Activated T-cell treated with anti-CD3 and anti-CD28 coated beads, Interleukin-2, amount 50 U/mL, for 48 hours (primary cell): ENCODE measurements around the gene SUSD3.

Source experiments
- DNase-seq, 2 experiments: peaks; one replicate each; pipeline ENCODE4 v3.0.0-alpha.2; 2020

The SUSD3 gene

DNA sequence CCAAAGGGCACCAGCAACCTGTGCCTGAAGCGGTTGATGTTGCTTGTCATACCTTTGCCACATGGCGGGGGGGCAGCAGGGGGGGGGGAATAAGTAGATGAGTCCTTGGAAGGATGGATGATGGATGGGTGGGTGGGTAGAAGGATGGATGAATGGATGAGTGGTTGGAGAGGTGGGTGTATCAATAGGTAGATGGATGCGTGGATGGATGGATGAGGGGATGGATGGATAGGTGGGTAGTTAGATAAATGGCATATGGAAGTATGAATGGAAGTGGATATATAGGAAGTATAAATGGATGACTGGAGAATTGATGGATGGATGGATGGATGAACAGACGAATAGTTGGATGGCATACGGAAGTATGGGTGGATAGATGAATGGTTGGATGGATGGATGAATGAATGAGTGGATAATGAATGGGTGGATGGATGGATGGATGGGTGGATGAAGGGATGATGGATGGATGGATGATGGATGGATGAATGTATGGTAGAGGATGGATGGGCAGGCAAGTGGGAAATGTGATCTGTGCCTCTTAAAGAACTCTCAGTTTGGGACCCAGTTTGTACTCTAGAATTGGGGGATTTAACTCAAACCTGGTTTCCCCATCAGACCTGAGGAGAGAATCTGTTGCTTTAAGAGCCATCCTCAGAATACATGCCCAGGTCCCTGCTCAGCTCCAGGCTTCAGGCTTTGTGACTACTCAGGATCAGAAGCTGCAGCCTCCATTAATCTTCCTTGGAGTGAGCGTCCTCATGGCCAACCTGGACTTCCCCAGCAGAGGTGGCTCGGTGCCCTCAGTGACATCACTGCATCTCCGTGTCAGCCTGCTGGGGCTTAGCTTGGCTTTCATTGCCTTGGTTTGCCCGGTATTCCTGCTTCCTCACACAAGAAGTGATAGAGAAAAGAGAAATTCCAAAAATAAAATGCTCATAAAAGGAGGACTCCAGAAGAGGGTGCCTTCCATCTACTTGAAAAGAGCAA lies 27.6 kb upstream of the SUSD3 start:
- no peak for DNase-seq

DNA sequence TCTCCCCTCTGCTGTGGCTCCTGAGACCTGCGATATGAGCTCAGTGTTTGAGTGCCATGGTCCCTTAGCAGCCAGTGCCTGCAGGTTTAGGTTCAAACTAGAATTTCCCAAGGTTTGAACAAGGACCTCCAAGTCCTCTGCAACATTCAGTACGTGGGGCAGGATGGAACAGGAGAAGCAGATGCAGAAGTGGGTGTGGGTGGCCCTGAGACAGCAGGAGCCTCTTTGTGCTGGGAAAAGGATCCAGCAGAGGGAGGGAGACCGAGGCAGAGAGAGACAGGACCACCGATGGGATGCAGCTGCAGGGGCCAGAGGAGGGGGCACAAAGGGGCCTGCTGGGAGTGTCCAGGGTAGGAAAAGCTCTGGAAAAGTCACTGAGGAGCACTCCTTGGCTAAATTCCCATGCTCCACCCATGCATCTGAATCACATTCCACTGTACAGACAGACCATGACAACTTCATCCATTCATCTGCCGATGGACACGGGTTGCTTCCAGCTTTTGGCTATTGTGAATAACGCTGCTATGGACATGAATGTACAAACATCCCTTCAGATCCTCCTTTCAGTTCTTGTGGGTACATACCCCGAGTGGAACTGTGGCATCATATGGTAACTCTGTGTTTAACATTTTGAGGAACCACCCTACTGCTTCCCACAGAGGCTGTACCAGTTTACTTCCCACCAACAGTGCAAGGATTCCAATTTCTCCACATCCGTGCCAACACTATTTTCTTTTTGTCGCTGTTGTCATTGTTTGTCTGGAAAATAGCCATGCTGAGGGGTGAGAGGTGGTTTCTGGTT lies 26.7 kb upstream of the SUSD3 start:
- no peak for DNase-seq

DNA sequence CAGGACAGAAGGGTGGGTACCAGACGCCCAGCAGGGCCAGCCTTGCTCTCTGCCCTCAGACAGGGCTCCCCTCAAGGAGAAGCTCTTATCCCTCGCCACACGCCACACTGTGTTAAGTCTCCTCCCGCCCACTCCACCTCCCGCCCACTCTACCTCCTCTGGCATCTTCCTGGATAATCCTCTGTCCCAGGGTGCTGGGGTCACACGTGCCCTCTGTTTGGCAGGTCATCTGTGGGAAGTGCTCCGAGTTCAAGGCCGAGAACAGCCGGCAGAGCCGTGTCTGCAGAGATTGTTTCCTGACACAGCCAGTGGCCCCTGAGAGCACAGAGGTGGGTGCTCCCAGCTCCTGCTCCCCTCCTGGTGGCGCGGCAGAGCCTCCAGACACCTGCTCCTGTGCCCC lies 26.0 kb upstream of the SUSD3 start:
- DNase-seq = no peak

DNA sequence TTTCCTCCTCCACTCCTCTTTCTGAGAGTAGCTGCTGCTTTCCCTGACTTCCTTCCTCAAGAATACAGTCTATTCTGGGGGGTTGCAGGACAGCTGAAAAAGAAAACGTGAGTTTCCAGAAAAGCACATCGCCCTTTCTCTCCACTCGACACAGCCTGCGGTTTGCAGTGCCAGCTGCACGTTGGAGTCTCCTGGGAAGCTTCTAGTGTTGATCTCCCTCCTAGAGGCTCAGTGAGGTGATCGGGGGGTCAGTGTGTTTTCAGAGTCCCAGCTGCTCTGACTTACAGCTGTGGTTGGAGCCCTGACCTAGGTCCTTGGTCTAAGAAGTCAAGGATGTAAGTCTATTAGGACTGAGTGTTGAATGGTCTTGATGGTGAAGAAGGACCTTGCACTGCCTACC lies 25.0 kb upstream of the SUSD3 start:
- DNase-seq = no peak

DNA sequence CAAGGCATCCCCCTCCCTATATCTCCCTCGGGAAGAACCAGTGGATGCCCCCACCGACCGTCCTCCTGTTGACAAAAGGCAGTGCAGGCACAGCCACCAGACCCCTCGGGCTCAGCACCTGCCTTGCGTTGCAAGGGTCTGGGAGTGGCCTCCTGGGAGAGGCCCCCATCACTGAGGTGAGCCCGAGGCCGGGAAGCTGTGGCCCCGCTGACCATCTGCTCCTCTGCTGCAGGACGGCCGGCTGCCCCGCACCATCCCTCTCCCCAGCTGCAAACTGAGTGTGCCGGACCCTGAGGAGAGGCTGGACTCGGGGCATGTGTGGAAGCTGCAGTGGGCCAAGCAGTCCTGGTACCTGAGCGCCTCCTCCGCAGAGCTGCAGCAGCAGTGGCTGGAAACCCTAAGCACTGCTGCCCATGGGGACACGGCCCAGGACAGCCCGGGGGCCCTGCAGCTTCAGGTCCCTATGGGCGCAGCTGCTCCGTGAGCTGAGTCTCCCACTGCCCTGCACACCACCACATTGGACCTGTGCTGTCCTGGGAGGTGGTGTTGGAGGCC lies 23.3 kb upstream of the SUSD3 start:
- DNase-seq = no peak

DNA sequence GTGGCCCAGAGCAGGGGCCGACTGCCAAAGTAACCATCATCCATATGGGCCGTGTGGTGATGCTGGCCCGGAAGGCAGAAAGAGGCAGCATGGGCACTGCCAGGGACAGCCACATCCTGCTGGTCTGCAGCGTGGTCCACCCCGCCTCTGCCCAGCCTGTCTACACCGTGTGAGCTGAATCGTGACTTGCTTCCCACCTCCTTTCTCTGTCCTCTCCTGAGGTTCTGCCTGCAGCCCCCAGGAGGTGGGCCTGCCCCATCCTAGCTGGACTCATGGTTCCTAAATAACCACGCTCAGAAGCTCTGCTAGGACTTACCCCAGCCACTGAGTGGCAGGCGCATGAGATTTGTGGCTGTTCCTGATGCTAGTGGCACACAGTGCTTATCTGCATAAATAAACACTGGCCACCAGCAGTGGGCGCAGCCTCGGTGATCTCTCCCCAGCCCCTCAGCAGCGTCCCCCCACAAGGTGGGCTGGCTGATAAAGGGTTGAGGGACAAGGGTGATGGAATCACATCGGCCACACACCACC lies 22.6 kb upstream of the SUSD3 start:
- DNase-seq = no peak

DNA sequence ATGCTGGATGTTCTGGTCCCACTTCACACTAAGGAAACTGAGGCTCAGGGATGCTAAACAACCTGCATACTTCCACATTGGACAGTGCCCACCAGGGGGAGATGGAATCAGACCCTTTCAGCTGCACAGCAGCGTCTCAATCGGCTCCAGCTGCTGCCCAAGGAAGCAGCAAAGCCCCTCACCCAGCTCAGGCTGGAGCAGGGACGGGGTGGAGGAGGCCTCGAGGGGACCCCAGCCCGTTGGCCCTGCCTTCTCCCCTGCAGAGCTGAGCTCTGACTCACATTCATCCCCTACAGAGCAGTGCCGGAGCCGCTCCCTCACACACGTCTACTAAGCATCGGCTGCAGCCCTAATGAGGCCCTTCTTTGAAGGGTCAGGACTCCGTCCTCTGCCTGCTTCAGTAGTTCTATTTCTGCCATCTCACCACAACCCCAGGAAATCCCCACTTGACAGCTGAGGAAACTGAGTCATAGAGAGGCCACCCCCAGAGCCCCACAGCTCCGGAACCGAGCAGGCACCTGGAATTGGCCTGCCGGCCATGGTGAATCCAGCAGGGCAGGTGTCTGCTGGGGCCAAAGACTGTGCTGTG lies 21.5 kb upstream of the SUSD3 start:
- DNase-seq = no peak

DNA sequence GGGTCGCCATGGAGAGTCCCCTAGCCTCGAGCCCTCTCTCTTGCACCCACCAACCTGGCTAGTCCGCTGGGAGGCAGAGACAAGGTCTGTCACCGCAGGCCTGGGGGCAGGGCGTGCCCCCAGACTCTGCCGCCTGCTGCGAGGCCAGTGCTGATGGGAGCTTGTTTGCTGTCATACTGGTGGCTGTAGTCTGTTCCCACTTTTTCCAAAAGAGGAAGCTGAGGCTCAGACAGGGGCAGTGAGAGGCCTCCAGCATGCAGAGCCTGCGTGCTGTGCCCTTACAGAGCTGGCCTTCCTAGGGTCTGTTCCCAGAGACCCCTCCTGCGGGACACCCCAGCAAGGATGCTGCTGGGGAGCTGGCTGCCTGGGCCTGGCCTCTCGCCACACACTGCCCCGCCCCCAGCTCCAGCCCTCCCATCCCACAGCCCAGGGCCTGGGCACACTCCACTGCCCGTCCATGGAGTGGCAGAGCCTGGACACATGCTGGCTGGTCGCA lies 21.0 kb upstream of the SUSD3 start:
- no peak for DNase-seq

DNA sequence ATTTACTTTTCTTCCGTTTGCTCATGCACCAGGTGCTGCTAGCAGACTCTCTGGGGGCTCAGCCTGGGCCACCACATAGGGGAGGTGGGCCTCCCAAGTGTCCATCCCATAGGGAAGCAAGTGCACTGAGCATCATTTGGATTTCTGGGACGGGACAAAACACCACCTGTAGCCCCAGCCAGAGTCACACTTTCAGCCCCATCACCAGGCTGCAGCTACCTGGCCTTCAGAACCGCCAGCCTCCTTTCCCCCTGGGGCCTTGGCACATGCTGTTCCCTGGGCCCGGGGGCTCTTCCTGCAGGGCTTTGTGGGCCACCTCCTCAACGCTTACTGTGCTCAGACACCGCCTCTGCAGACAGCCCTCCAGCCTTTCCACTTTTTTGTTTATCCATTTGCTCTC lies 19.6 kb upstream of the SUSD3 start:
- no peak for DNase-seq

DNA sequence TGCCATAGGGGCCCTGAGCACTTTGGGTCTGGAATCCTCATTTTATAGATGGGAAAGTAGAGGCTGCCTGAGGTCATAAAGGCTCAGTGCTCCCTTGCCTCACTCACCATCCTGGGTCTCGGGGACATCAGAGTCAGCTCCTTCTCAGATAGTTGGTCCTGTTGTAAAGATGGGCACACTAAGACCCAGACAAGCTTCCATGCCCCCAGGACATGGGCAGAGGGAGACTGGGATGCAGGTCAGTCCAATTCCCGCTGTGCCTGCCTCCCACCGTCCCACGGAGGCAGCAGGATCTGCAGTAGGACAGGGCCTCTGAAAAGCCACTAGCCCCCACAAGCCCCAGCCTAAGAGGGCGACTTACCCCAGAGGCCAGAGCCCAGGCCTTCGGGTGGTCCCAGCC lies 19.0 kb upstream of the SUSD3 start:
- DNase-seq = no peak

DNA sequence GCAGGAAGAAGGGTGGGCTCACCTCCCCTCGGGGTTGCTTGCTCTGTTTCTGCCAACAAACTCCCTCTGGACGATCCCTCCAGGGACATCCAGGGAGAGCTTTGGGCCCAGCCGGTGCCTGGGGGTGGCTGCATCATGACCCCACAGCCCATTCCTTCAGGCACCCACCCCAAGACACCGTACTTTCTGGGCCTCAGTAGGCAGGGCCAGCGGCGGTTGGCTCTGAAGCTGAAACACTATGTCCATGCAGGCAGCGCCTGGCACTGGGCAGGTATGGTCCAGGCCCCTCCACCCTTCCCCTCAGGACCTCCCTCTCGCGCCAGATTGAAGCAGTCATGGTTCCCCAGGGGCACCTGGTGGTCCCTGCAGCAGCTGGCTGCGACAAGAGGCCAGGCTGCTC lies 18.5 kb upstream of the SUSD3 start:
- DNase-seq = no peak

DNA sequence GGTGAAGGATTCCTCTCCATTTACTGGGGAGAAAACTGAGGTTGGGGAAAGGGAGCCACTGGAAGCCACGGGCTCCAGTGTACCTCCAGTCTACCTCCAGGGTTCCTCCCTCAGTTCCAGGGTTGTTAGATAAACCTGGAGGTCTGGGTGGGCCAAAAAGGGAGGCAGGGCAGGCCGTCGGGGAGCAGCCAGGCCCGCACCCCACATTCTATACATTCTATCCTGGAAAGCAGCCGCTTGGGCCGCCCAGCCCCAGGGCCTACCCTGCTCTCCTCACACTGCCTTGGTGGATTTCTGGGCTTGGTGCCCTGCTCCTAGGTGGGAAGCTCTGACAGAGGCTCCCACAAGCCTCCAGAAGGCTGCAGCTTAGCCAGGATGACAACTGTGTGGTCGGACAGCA lies 18.1 kb upstream of the SUSD3 start:
- DNase-seq = no peak

DNA sequence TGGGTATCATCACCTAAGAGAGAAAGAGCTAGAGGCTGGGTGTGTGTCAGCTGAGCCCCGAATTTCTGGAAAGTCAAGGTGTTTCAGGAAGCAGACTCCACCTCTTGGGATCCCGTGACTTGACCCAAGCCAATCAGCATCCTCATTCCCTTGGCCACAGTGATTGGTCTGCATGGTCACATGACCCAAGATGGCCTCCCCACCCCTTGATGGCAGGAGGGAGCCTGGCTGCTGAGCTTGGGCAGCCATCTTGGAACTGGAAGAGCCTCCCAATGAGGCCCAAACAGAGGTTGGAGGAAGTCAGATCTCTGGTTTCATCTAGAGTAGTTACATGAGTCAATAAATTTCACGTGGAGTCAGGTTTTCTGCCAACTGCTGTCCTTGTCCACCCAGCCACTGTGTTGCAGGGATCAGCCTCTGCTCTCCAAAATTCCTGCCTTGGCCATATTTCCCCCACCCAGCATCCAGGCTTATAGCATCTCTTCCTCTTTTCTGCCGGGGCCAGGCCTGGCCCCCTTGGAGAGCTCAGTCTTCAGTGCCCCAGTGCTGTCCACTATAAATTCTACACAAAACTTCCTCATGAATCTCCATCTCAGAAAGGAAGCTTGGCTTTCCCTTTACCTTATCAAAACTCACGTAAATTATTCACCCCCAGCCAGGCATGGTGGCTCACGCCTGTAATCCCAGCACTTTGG lies 17.2 kb upstream of the SUSD3 start:
- peak; percentile 47 to 57 for DNase-seq

DNA sequence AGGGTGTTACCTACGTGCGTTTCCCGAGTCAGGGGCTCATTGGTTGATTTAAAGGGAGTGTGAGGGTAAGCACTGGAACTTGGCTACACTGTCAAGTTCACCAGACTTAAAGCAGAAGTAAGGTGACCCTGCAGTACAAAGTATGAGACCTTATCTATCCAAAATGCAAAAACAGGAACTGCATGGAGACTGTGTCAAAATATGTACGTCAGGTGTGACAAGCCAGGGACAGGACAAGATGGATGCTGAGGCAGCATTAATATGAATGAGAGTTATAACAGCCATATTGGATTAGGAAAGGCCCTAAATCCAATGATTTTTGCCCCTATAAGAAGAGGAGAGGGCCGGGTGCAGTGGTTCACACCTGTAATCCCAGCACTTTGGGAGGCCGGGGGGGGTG lies 15.4 kb upstream of the SUSD3 start:
- DNase-seq = no peak

DNA sequence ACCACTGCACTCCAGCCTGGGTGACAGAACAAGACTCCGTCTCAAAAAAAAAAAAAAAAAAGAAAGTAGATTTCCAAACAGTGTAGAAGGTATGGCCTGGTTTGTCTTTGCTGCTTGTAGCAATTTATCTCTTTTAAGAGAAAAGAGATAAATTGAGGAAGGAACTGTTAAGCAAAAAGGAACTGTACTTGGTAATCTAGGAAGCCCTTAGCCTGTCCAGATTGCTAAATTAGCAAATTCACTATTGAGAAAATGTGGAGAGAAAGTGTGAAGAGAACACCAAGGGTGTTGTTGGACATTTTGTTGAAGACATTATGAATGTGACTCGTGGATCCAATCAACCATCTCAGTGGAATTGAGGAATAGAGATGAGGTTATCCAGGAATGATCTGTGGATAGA lies 13.0 kb upstream of the SUSD3 start:
- DNase-seq = no peak

DNA sequence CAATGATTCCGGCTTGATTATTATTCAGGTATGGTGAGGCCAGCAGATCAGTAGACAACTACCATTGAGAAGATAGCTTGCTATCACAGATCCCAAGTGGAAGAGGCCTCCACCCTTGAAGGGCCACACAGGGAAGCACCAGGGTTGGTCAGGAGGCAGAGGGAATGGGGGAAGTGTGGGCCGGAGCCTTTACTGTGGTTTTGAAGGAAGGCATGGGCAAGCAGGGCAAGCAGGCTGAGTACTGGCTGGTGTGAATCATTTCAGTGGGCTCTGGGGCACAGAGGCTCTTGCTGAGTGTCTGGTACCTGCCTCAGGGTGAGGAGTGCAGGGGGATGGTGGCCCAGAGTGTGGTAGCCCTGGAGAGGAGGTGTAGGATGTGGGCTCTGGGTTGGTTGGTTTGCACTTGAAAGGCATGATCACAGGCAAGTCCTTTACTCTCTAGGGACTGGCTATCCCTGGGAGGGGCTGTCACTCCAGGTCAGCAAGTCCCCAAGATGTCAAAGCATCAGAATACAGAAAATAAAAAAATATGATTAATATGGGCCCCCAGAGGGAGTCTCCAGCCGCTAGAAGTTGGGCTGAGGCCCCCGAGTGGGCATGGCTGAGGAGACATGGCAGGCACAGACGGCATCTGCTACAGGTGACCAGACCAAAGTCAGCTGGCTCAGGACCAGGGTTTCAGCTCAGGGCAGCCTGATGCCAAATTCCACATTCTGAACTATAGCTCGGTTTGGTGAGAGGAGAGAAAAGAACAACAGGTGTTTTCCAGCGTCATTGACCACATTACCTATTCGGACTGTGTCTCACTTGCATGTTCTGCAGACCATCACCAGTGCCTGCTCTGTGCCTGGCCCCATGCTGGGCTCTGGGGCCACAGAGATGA lies 9.7 kb upstream of the SUSD3 start:
- DNase-seq = no peak

DNA sequence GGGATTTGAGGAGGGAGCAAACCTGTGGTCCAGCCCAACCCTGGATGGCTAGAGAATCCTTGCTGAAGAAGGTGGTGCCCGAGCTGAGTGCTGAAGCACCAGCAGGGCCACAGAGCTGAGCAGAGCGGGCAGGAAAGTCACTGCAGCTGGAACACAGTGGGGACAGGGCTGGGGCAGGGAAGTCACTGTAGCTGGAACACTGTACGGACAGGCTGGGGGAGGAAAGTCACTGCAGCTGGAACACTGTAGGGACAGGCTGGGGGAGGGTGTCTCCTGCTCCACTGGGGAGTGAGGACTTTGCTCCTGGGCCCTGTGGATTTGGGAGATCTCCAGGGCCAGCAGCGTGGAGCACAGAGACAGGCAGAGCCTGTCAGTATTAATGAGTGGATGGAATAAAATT lies 9.0 kb upstream of the SUSD3 start:
- DNase-seq = no peak

DNA sequence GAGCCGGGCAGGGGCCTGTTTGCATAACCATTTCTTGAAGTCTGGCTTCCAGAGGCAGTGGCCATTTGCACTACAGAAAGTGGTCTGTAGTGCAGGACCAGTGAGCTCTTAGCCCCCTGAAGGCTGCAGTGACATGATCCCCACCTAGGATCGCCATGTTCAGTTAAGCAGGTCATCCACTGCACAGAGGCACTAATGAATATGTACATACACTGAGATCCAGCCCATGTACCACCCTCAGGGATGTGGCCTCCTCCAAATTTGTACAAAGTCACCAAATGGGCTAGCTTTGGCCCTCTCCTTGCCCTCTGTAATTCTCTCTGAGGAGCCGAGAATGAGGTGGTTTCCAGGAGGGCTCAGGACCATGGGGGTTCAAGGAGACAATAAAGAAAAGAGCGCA lies 8.3 kb upstream of the SUSD3 start:
- DNase-seq = no peak

DNA sequence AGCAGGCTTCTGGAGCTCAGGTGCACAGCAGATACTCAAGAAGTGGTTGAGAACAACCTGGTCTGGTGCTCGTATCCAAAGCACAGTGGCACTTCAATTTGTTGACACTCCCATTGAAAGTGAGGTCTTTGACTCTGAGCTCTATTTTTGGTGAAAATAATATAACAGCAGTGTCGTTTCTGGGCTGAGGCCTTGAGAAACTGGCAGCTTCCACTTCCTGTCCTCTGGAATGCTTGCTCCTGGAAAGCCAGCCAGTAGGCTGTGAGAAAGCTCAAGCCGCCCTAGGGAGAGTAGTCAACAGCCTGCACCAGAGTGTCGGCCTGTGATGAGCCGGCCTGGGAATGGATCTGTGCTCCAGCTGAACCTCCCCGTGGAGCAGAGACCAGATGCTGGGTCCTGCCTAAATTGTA lies 6.8 kb upstream of the SUSD3 start:
- no peak for DNase-seq

DNA sequence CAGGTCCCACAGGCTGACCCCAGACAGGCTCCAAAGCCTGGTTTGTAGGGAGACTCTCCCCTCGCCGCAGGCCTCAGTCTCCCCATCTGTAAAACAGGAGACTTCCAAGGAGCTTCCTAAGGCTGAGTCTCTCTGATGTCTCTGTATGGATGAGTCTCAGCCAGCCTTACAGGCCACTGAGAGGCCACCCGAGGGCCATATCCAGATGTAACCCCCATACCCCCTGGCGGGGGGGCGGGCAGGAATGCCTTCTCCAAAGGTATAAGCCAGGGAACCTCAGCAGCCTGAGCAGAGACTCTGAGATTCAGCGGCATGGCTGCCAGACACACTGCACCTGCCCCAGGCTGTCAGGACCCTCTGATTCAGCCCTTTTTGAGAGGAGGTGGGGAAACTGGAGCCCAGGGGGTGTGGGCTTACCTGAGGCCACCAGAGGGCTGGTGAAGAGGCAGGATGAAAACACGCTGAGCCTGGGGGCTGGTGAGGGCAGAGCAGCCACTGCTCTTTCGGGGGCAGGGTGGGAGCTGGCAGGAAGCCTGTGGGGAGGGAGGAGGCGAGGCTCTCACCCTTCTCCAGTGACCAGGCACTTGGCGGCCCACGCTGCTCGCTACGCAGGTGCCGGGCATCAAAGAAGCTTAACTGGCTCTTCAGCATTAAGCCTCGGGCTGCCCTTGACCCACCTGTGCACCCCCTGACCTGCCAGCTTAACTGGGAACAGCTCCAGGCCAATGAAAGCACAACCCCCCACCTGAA lies 5.5 kb upstream of the SUSD3 start:
- DNase-seq = no peak
